Occipital lobe (tissue), 2 donors: ENCODE data around the gene NBAS. TPM values are rescaled to one million over a fixed set of nuclear protein-coding genes. Genes with fewer than 3 reads are reported as not detected.
"Not testable (repeated sequence)": the region's sequence is repeated elsewhere in the genome, so short reads cannot be mapped to it uniquely, and the experiment has no call there.

Source experiments
- DNase-seq: peaks from one replicate; lab custom pipeline; 2025; lab: John Stamatoyannopoulos, UW
- total RNA-seq: library from RNA; depleted of rRNA; stranded (reverse); fragments of >200 nt; gene quantifications from one replicate; pipeline ENCODE4 v1.2.3, GENCODE V29; 2014

Gene NBAS
- total RNA-seq, 1 donor from 2014 or later, result 168 TPM

DNA sequence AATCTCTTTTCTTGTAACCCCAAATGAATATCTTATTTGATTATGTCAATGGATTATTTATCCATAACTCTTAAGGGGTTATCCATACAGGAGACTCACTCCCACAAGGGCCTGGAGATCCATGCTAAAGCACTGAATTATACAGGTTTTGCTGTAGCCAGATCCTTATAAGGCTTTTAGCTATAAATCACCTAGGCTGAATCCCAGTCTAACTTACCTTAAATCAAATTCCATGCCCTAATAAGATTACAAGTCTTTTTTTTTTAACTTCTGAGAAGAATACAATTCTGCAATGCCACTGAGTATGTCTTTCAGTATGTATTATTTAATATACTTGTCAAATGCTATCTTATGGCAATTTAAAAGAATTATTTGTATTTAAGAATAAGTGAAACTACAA is 340.5 kb downstream of the NBAS start:
- no peak for DNase-seq

DNA sequence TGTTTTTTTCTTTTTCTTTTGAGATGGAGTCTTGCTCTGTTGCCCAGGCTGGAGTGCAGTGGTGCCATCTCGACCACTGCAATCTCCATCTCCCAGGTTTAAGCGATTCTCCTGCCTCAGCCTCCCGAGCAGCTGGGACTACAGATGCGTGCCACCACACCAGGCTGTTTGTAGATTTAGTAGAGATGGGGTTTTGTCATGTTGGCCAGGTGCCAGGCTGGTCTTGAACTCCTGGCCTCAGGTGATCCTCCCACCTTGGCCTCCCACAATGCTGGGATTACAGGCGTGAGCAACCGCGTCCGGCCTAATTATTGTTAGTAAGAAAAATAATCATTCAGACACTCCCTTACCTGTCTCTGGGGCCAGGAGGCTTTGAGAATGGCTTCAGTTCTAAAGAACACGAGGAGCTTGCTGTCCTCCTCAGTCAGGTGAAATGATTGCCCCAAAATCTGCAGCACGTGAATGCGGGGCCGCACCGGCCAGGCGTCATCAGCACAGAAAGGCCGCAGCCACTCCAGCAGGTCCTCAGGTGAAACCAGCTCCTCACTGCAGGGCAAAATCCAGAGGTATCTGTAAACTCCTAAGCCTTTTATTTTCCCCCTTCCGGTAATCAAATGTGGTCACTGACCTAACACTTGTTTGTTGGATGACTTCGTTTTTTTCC is 342.6 kb downstream of the NBAS start:
- no peak for DNase-seq

DNA sequence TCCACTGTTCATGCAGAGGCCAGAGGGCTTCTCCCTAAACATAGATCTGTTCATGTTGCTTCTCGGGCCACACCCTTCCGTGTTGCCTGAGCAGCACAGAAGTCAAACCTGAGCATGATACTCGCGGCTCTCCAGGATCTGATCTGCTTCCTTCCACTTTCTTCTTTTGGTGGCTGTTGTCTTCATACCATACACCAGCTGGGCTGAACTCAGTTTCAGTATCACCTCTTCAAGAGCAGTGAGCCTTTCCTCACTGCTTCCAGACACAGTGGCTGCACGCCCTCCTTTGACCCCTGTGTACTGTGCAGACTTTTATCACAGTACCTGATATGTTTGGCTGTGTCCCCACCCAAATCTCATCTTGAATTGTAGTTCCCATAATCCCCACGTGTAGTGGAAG is 348.9 kb downstream of the NBAS start:
- no peak for DNase-seq

DNA sequence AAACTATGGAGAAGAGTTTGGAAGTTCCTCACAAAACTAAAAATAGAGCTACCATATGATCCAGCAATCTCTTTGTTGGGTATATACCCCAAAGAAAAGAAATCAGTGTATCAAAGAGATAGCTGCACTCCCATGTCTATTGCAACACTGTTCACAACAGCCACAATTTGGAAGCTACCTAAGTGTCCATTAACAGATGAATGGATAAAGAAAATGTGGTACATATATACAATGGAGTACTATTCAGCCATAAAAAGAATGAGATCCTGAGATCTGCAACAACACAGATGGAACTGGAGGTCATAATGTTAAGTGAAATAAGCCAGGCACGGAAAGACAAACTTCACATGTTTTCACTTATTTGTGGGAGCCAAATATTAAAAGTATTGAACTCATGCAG is 350.6 kb downstream of the NBAS start:
- not testable (repeated sequence) for DNase-seq

DNA sequence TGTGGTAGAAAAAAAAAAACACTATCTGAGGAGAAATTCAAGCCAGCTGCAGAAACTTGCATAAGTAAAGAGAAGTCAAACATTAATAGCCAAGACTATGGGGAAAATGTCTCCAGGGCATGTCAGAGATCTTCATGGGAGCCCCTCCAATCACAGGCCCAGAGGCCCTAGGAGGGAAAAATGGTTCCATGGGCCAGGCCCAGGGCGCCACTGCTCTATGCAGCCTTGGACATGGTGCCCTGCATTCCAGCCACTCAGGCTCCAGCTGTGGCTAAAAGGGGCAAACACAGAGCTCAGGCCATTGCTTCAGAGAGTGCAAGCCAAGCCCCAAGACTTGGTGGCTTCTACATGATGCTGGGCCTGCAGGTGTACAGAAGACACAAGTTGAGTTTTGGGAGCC is 354.7 kb downstream of the NBAS start:
- no peak for DNase-seq

DNA sequence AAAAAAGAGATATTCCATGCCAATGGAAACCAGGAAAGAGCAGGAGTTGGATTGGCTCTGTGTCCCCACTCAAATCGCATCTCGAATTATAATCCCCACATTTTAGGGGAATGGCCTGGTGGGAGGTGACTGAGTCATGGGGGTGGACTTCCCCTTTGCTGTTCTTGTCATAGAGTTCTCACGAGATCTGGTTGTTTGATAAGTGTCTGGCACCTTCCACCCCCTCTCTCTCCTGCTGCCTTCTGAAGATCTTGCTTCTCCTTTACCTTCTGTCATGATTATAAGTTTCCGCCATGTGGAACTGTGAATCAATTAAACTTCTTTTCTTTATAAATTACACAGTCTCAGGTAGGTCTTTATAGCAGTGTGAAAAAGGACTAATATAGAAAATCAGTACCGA is 355.6 kb downstream of the NBAS start:
- no peak for DNase-seq

DNA sequence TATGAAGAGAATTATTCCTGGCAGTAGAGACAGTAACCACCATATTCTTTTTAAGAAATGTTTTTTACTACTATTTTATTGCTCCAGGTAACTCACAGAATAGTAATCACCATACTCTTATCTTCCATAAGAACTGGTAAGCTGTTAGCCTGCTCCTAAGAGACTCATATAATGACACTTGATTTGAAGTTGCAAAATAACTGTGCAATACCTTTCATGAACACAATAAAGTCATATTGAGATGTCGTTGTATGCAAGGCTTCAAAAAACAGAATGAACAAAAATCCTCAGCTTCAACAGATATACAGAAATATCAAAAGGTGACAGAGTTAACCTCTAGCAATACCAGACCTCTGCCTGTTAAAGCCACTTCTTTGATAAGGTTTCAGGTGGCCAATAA is 360.1 kb downstream of the NBAS start:
- no peak for DNase-seq

DNA sequence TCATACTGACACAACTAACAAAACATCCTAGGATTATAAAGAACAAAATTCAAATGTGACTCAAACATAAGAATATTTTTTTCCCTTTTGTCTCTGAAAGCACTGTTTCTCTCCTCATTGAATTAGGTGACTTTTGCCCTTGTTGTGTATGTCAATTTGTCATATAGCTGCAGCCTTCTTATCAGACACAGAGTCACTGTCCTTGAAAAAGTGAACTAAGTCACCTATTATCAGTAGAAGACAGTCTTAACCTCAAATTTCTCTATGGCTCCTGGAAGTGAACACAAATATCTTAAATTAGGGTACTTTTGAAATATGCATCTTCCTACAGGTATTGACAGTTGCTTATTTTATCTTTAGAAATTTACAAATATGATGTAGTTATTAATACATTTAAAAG is 360.6 kb downstream of the NBAS start:
- no peak for DNase-seq

DNA sequence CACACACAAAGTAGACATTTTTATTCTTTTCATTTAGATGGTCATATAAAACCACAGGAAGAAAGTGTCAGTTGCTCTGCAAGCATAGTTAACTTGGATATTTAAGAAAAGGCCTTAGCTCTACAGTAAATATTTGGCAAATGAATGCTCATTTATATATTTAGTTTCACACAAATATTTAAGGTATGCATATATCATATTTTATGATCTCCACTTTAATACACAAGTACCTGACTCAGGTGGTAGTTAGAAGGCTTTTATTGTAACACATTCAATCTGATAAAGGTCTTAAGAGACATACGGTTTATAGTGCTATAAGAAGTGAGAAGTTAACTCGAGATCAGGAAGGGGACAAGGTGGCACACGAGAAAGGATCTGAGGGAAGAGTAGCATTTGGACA is 363.1 kb downstream of the NBAS start:
- no peak for DNase-seq

DNA sequence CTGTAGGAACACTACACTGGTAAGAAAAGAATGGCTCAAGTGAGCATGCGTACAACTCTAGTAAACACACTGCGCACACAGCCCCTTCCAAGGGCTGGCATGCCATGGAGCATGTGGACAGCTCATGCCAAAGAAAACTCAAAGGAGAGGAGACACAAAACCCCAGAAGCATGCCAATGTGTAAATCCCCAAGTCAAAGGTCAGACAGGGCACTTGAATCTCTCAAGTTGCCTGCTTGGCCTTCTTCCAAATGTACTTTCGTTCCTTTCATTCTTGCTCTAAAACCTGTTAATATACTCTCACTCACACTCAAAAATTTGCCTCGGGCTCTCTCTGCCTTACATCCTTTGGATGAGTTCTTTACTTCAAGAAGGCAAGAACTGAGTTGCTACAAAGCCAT is 365.3 kb downstream of the NBAS start:
- DNase-seq, result no peak

DNA sequence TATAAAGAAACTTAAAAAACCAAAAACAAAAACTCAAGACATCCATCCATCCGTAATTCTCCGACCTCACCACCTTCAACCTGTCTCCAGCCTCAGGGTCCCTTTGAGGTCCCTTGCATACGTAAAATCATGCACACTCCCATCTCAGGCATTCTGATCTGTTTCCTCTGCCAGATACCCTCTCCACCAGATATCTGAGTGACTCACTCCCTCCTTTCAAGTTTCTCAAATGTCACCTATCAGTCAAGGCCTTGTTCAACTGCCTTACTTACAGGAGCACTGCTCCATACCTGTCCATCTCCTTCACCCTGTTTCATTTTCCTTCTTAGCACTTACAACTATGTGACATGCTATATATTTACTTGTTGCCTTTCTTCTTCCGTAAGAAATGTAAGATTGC is 369.3 kb downstream of the NBAS start:
- no peak for DNase-seq

DNA sequence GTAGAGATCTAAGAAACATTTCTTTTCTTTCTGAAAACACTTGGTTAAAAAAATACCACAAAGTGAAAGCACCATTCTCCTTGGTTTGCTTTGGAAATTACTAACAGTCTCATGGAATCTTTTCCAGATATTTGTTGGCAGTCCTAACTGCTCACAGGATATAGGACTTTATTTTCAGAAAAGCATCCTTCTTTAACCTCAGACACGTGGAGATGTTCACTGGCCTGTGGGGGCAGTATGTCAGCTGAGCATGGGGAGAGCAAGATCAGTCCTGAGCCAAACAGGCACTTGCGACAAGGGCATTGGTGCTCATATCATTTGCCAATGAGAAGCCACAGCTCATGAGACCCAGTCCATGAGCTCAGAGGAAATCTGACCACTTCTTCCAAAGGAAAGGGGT is 371.9 kb downstream of the NBAS start:
- no peak for DNase-seq

DNA sequence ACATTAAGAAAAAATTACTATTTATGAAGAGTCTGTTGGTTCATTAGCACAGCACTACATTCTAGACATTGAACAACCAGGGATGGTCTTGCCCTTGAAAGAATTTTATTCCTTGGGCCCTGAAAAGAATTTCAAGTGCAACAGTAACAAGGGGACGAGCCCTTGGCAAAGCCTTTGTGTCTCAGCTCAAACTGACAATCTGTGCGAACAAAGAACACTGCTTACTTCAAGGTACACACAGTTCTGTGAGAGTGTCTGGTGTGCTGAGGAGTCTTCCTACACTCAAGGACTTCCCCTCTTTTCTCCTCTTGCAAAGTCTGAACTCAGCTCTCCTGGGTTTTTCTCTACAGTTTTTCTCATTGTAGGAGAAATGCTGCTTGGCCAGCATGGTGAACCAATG is 373.4 kb downstream of the NBAS start:
- no peak for DNase-seq

DNA sequence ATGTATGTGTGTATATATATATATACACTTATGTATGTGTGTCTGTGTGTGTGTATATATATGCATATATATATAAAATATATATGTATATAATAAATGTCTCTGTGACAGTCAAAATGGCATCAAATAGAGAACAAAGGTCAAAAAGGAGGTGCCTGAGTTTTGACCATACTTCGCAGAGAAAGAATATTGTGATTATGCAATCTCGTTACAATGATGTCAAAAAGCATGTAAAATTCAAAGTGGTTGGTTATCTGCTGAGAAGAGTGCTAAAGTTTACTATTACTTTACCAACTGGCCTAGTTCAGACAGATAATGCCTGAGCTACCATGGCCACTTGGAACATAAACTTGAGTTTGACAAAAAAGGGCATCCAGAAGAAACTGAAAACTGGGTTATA is 375.0 kb downstream of the NBAS start:
- DNase-seq, result no peak

DNA sequence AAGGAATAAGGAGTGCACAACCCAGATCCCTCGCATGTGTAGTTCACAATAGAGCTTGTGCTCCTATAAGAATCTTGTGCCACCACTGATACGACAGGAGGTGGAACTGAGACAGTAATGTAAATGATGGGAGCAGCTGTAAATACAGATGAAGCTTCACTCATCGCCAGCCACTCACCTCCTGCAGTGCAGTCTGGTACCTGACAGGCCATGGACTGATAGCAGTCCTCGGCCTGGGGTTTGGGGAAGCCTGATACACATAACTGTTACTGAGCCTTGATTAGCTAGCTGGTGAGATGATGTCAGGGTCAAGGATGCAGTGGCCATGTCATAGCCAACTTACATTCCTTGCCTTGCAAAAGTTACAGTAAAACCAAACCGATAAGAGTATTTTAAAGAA is 376.6 kb downstream of the NBAS start:
- no peak for DNase-seq

DNA sequence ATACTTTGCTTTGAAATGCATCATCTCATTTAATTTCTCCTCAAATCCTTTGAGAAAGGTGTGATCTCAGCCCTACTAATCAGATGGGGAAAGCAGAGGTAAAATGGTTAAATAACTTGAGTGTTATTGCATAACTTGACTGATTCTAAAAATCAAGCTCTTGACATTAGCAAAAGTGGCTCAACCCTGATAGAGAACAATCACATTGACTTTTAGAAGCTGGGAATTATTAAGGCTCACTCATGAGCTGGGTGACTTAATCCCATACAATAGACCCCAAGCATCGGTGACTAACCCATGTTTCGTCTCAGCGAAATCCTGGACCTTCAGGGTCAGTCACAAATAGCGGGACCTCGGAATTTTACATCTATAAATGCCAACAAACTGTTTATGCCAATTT is 378.9 kb downstream of the NBAS start:
- DNase-seq, result no peak

DNA sequence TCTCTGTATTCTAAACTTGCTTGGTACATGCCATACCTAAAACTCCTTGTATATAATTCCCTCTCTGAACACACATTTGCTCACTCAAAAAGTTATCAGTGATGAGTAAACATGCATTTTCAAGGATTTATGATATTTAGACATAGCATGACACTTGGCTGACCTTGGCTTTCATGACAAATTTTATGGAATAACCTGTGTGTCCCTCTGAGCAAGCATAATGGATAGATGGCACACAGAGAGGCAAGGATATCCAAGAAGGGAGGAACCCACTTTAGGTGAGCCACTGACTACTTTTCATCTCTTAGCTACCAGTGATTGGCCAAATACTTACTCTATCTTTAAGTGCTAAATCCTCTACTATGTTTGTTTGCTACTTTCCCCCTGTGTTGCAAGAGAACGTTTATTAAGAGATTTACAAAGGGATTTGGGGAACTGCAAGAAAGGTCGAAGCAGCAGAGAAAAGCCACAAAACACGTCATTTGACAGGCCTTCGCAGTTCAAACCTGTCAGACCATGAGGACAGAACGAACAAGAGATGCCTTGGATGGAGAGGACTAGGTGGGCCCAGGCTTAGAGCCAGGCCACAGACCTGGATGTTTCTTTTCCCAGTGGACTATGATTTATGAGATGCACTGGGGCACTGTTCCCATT is 379.9 kb downstream of the NBAS start:
- DNase-seq, result no peak

DNA sequence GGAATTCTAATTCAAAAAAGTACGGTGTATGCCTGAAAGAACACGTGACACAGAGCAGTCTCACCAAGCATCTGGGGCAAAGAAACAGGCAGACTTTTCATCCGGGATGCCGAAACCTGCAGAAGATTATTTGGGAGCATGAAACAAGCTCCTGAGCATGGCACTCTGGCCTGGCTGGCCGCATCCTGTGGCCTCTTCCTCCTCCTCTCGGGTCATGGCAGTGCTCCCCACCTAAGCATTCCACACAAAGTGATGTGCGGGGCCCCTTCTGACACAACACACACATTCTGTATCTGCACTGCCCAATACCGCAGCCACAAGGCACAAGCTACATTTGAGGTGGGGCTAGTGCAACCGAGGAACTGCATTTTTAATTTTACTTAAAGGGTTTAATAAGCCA is 380.8 kb downstream of the NBAS start:
- no peak for DNase-seq

DNA sequence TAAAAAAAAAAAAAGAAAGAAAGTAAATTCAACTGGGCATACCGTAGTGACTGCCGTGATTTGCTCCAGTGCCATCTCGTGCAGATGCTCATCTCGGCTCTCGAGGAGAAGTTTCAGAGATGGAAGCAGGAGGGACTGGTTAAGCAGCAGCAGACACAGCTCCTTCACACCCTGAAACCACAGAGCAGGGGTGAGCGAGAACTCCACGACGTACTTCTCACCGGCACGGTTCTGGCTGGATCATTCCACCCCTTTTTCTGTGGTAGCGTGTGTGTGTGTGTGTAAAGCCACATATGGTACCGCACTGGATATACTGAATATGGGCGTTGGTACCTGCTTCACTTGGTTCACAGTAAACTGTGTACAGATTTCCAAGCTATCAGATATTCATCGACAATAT is 382.2 kb downstream of the NBAS start:
- no peak for DNase-seq

DNA sequence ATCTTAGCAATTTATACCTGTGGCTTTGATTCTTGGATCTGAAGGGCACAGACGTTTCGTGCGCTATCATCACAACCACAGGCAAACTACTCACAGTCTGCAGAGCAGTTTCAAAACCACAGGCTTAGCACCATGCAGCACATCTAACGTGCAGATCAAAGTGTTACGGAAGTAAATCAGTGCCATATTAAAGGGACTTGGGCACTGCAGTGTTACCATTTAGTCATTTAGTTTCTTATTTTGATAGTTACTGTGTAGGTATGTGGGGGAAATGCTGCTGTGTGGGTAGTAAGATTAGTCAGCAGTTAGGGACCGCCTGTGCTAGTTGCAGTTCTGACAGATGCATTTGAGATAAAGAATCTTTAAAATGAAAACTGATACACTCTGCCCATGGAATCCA is 384.0 kb downstream of the NBAS start:
- DNase-seq, result no peak

DNA sequence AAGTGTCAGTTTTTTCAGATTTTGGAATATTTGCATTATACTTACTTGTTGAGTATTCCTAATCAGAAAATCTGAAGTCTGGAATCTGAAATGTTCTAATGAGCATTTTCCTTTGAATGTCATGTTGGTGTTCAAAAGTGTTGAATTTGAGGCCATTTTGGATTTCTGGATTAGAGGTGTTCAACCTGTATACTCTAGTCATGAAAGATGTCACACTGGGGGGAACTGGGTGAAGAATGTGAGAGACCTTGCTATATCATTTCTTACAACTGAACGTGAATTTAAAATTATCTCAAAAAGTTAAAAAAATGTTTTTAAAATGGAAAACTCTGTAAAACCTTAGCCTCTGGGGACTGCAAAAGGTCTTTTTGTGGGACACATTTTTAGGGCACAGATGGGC is 384.5 kb downstream of the NBAS start:
- no peak for DNase-seq

DNA sequence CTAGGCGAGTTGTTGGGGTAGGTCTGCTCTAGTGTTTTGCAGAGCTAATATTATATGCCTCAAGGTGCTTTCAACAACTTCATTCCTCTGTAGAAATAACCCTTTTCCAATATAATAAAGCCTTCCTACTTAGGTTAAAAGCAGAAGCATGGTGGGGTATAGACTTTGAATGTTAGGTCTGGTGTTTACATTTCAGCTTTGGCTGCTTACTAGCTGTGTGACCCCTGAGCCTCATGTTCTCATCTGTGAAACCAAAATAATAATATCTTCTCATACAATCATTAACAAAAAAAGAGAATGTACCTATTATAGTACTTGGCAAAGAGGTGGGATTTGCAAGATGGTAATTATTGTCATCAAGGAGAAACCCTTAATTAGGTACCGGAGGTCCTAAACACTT is 386.6 kb downstream of the NBAS start:
- DNase-seq, result no peak

DNA sequence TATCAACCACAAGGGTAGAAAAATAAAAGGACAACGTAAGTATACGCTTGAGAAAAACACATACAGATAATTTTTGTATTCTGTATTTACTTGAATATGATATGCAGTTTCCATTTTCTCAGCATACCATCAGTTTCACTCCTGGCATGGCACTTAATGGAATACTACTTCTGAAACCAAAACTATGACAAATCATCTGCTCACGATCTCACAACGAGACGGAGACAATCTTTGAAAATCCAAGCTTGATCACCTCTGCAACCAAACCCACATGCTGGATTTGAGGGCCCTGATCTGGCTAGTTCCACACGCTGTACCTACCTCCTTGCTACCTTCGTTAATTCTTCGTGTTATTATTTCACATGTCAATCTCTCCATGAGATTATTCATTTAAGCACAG is 387.6 kb downstream of the NBAS start:
- no peak for DNase-seq

DNA sequence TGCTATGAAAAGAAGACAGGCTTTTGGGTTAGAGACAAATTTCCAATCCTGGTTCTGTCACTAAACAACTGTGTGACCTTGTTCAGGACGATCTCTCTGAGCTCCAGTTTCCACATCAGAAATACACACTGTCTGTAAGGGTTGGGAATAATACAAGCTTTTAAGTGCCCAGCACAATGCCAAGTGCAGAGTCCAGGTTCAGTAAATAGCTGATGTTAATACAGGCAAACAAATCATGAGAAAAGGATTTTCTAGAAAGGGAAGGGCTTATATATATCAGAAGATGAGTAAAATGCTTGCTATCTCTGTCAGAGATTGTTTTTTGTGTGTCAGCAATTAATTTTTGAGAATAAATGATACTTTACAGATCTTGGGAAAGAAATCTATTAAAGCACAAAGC is 388.3 kb downstream of the NBAS start:
- no peak for DNase-seq
